Naive B cell (primary cell): ENCODE results near the gene DDHD1. TPM values are rescaled to one million over a fixed set of nuclear protein-coding genes. Genes with fewer than 3 reads are reported as not detected.

Source experiments
- polyA plus RNA-seq, 6 donors: library from polyadenylated mRNA; unstranded; fragments of 300-500 nt; fragmentation: Illumina TruSeq; gene quantifications; one replicate each; pipeline ENCODE4 v1.2.3, GENCODE V29; 2021; ENCODE audit warnings: low read depth in 6 of 6

DDHD1 gene
- polyA plus RNA-seq, 6 donors from 2014 or later, result 3.5 to 13.7 (median 10.2) TPM

Other genes starting within 250 kb of the DDHD1 start
- gene FERMT2, start 202.3 kb downstream of the DDHD1 start, polyA plus RNA-seq, result not detected